CD14-positive monocyte (primary cell): Measurements from ENCODE around the gene NUP210. TPM values are rescaled to one million over a fixed set of nuclear protein-coding genes. Genes with fewer than 3 reads are reported as not detected.
A peak's percentile ranks its signal among the peaks of the same experiment; 100 is the strongest.

Experiments used
- DNase-seq, 3 donors: peaks; one replicate each; pipeline ENCODE4 v3.0.0-alpha.2; 2011 to 2022
- H2AFZ ChIP-seq: 2 replicates; pipeline ENCODE4 v1.6.0; 2012; ENCODE audit warnings: mild to moderate bottlenecking, low read depth, low read length, inconsistent platforms; ENCODE audit not compliant: insufficient read depth, poor library complexity, severe bottlenecking
- H3K27ac ChIP-seq, 2 donors: 1 replicate in 1 of 2; 2 replicates in 1 of 2; pipeline ENCODE4 v1.5.1; 2012 to 2013; ENCODE audit warnings: low read length in 2 of 2, control low read depth in 1 of 2, inconsistent platforms in 1 of 2, low read depth in 1 of 2, mild to moderate bottlenecking in 1 of 2
- H3K27me3 ChIP-seq, 2 donors: one replicate each; pipeline versions ENCODE4 v1.6.0 to v1.6.1; 2011 to 2013; ENCODE audit warnings: low read length in 2 of 2; ENCODE audit not compliant: control insufficient read depth in 2 of 2, insufficient read depth in 2 of 2
- H3K36me3 ChIP-seq, 2 donors: replicated peaks in 1 of 2; 1 replicate in 1 of 2; 2 replicates in 1 of 2; pipeline versions ENCODE4 v1.5.1 to v1.6.1; 2012 to 2013; ENCODE audit warnings: low read length in 2 of 2, control low read depth in 1 of 2, inconsistent platforms in 1 of 2, mild to moderate bottlenecking in 1 of 2; ENCODE audit not compliant: insufficient read depth in 2 of 2, control insufficient read depth in 1 of 2
- H3K4me1 ChIP-seq, 2 donors: 1 replicate in 1 of 2; 2 replicates in 1 of 2; pipeline versions ENCODE4 v1.5.1 to v1.6.1; 2012 to 2013; ENCODE audit warnings: low read length in 2 of 2, control low read depth in 1 of 2, inconsistent platforms in 1 of 2, mild to moderate bottlenecking in 1 of 2, moderate library complexity in 1 of 2; ENCODE audit not compliant: insufficient read depth in 2 of 2, control insufficient read depth in 1 of 2
- H3K4me2 ChIP-seq: replicated peaks from 2 replicates; pipeline ENCODE3; 2012; ENCODE audit warnings: low read length, moderate library complexity, mild to moderate bottlenecking; ENCODE audit not compliant: poor library complexity, severe bottlenecking; ENCODE audit errors: extremely low read depth
- H3K4me3 ChIP-seq, 3 experiments: fragments of 200-600 bp in 1 of 3; sonication (generic) in 1 of 3; replicated peaks in 1 of 3; 1 replicate in 2 of 3; 2 replicates in 1 of 3; pipeline ENCODE4 v1.5.1; 2011 to 2013; ENCODE audit warnings: low read length in 3 of 3, mild to moderate bottlenecking in 3 of 3, control low read depth in 2 of 3, low read depth in 2 of 3, inconsistent platforms in 1 of 3, moderate library complexity in 1 of 3
- H3K79me2 ChIP-seq: 2 replicates; pipeline ENCODE4 v1.6.0; 2012; ENCODE audit warnings: mild to moderate bottlenecking, control low read depth, inconsistent platforms, low read length, moderate library complexity; ENCODE audit not compliant: insufficient read depth
- H3K9ac ChIP-seq: 2 replicates; pipeline ENCODE4 v1.6.0; 2017; ENCODE audit warnings: low read length, mild to moderate bottlenecking; ENCODE audit not compliant: insufficient read depth, poor library complexity, severe bottlenecking
- H3K9me3 ChIP-seq, 2 donors: replicated peaks in 1 of 2; 1 replicate in 1 of 2; 2 replicates in 1 of 2; pipeline versions ENCODE4 v1.5.1 to v1.6.1; 2012 to 2013; ENCODE audit warnings: low read length in 2 of 2, control low read depth in 1 of 2; ENCODE audit not compliant: control insufficient read depth in 1 of 2, insufficient read depth in 1 of 2
- H4K20me1 ChIP-seq: 2 replicates; pipeline ENCODE4 v1.6.0; 2012; ENCODE audit warnings: mild to moderate bottlenecking, low read length, control low read depth, moderate library complexity; ENCODE audit not compliant: insufficient read depth
- H3K27ac Mint-ChIP-seq, 7 donors: one replicate each; pipeline ENCODE4 v1.8.0; 2020; ENCODE audit warnings: mild to moderate bottlenecking in 7 of 7, mixed read lengths in 7 of 7, moderate library complexity in 6 of 7, inconsistent platforms in 2 of 7
- H3K27me3 Mint-ChIP-seq, 3 donors: one replicate each; pipeline ENCODE4 v1.8.0; 2021 to 2022; ENCODE audit warnings: low read depth in 3 of 3, mild to moderate bottlenecking in 3 of 3, mixed read lengths in 3 of 3, moderate library complexity in 3 of 3, inconsistent platforms in 1 of 3
- H3K36me3 Mint-ChIP-seq, 2 donors: one replicate each; pipeline ENCODE4 v1.8.0; 2020; ENCODE audit warnings: mixed read lengths in 2 of 2, inconsistent platforms in 1 of 2, mild to moderate bottlenecking in 1 of 2
- H3K4me1 Mint-ChIP-seq: one replicate; pipeline ENCODE4 v1.8.0; 2020; ENCODE audit warnings: mild to moderate bottlenecking, mixed read lengths
- H3K4me3 Mint-ChIP-seq, 2 donors: one replicate each; pipeline ENCODE4 v1.8.0; 2020; ENCODE audit warnings: mild to moderate bottlenecking in 2 of 2, mixed read lengths in 2 of 2, moderate library complexity in 1 of 2
- H3K9me3 Mint-ChIP-seq, 7 donors: one replicate each; pipeline ENCODE4 v1.8.0; 2020 to 2022; ENCODE audit warnings: mixed read lengths in 7 of 7, mild to moderate bottlenecking in 6 of 7, moderate library complexity in 6 of 7, inconsistent platforms in 2 of 7
- CTCF ChIP-seq: fragments of 200-600 bp; IDR thresholded peaks from one replicate; pipeline ENCODE4 v1.8.0; 2022; ENCODE audit warnings: antibody characterized with exemption, mild to moderate bottlenecking
- WGBS: methylation state at CpG from one replicate; pipeline ENCODE4 v1.1.5; 2013; ENCODE audit warnings: missing lambda C conversion rate; ENCODE audit not compliant: insufficient coverage; 5-methylcytosine and 5-hydroxymethylcytosine counted together
- intact Hi-C, 2 donors: fragments of 100-400 bp; cut with micrococcal nuclease; formaldehyde crosslinking; loops; one replicate each; pipeline versions ENCODE4 v1.15.0 to v1.15.1; 2023
- polyA plus RNA-seq, 3 donors: library from polyadenylated mRNA; depleted of rRNA in 1 of 3; unstranded in 2 of 3; stranded (reverse) in 1 of 3; fragments of 300-500 nt in 2 of 3; fragments of >200 nt in 1 of 3; fragmentation: Illumina TruSeq in 2 of 3; gene quantifications; 1 replicate in 2 of 3; 2 replicates in 1 of 3; pipeline ENCODE4 v1.2.3, GENCODE V29; 2012 to 2021

The NUP210 gene
- polyA plus RNA-seq, 3 donors, result 7.9 to 43.5 (median 13.0) TPM

- H3K27me3 Mint-ChIP-seq, result no peaks in the 10 kb centered on the region
- 97% methylated on average over 12 of the region's 13 CpGs for WGBS
- H3K4me1 Mint-ChIP-seq, result peaks cover 17% of the 10 kb centered on the region
- Histone ChIP-seq H3K4me1 (peaks cover 10 to 12% of the 10 kb centered on the region in 2 donors), H4K20me1 (peaks cover 6% of the 10 kb centered on the region), H3K36me3 (peaks cover 94 to 100% of the 10 kb centered on the region in 2 donors), H3K4me2 (no peak overlapping the region), H3K79me2 (peaks cover 8% of the 10 kb centered on the region), H3K9ac (no peak overlapping the region), H3K9me3 (no peaks in the 10 kb centered on the region), H3K27ac (peak overlapping the region in 1 of 2 donors; percentile 50), H2AFZ (no peak overlapping the region), H3K27me3 (no peaks in the 10 kb centered on the region), H3K4me3 (no peak overlapping the region)
- no peak for TF ChIP-seq CTCF
- H3K27ac Mint-ChIP-seq, result peak overlapping the region in 4 of 7 donors; percentile 16 to 73 (median 38)
- H3K9me3 Mint-ChIP-seq, result no peaks in the 10 kb centered on the region
- H3K4me3 Mint-ChIP-seq, result no peak overlapping the region
- H3K36me3 Mint-ChIP-seq, result peaks cover 95 to 100% of the 10 kb centered on the region in 2 donors
- no peak for DNase-seq
- intact Hi-C loops, result no loop called here
Observed at GRCh38 chr3:13388816-13389215, 31.3 kb downstream of the NUP210 start.

GRCh38 chr3:13385373-13385965, 34.7 kb downstream of the NUP210 start:
- Histone ChIP-seq H3K36me3 (peaks cover 91 to 100% of the 10 kb centered on the region in 2 donors), H3K9ac (no peak overlapping the region), H3K4me3 (no peak overlapping the region), H3K27me3 (no peaks in the 10 kb centered on the region), H3K9me3 (no peaks in the 10 kb centered on the region), H4K20me1 (peaks cover 17% of the 10 kb centered on the region), H3K79me2 (peaks cover 4% of the 10 kb centered on the region), H3K4me1 (peaks cover 10 to 12% of the 10 kb centered on the region in 2 donors), H3K4me2 (no peak overlapping the region), H3K27ac (peak overlapping the region in 1 of 2 donors; percentile 49), H2AFZ (no peak overlapping the region)
- Mint-ChIP-seq H3K27ac (peak overlapping the region in 4 of 7 donors; percentile 4 to 61 (median 46)), H3K9me3 (no peaks in the 10 kb centered on the region), H3K27me3 (no peaks in the 10 kb centered on the region), H3K4me3 (no peak overlapping the region), H3K36me3 (peaks cover 95 to 100% of the 10 kb centered on the region in 2 donors), H3K4me1 (peaks cover 14% of the 10 kb centered on the region)
- intact Hi-C loops, result no loop called here
- no peak for TF ChIP-seq CTCF
- WGBS, result 67% methylated on average over 3 of the region's 3 CpGs
- DNase-seq, result no peak
